ENCODE results near the gene PLCG2.
A peak's percentile ranks its signal among the peaks of the same experiment; 100 is the strongest.
"Not testable (repeated sequence)": the region's sequence is repeated elsewhere in the genome, so short reads cannot be mapped to it uniquely, and the experiment has no call there.

PLCG2 gene

DNA sequence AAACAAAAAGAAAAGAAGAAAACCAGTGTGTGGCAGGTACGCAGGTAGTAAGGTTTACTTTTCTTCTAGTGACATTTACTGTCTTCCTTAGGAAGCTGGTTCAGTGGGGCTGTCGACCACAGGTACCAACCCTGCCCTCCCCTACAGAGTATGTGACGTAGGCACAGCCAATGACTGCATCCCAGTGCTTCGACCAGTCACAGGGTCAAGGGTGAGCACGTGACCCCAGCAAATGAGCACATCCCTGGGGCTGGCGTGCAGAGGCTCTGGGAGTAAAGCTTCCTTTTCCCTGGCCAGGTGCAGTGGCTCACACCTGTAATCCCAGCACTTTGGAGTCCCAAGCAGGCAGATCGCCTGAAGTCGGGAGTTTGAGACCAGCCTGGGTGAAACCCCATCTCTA, 38.9 kb upstream of the PLCG2 start:
- peak overlapping the region; percentile 97 for H3K27ac ChIP-seq
- no peaks in the 10 kb centered on the region for H3K9me3 ChIP-seq
- H3K4me3 ChIP-seq (ENCODE audit: low read depth in 1 of 2, low read length in 1 of 2): peak overlapping the region; percentile 67 to 70
- H3K27me3 ChIP-seq: no peaks in the 10 kb centered on the region
- TF ChIP-seq, protein P1, sequence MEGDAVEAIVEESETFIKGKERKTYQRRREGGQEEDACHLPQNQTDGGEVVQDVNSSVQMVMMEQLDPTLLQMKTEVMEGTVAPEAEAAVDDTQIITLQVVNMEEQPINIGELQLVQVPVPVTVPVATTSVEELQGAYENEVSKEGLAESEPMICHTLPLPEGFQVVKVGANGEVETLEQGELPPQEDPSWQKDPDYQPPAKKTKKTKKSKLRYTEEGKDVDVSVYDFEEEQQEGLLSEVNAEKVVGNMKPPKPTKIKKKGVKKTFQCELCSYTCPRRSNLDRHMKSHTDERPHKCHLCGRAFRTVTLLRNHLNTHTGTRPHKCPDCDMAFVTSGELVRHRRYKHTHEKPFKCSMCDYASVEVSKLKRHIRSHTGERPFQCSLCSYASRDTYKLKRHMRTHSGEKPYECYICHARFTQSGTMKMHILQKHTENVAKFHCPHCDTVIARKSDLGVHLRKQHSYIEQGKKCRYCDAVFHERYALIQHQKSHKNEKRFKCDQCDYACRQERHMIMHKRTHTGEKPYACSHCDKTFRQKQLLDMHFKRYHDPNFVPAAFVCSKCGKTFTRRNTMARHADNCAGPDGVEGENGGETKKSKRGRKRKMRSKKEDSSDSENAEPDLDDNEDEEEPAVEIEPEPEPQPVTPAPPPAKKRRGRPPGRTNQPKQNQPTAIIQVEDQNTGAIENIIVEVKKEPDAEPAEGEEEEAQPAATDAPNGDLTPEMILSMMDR (IDR thresholded peaks at IDR 0.05): no peak
- no peaks in the 10 kb centered on the region for H3K36me3 ChIP-seq
- peaks cover 55 to 60% of the 10 kb centered on the region in 2 experiments for H3K4me1 ChIP-seq (ENCODE audit: control insufficient read depth in 1 of 2, insufficient read depth in 1 of 2, low read depth in 1 of 2, low read length in 1 of 2)

DNA sequence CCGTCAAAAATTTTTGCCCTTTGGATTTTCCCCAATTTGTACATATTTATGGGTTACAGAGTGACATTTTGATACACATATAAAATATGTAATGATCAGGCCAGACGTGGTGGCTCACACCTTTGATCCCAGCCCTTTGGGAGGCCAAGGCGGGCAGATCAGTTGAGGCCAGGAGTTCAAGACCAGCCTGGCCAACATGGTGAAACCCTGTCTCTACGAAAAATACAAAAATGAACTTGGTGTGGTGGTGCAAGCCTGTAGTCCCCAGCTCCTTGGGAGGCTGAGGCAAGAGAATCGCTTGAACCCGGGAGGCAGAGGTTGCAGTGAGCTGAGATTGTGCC, 37.7 kb upstream of the PLCG2 start:
- not testable (repeated sequence) for H3K9me3 ChIP-seq, H3K36me3 ChIP-seq, H3K27me3 ChIP-seq
- Histone ChIP-seq H3K4me1 (ENCODE audit: control insufficient read depth in 1 of 2, insufficient read depth in 1 of 2, low read depth in 1 of 2, low read length in 1 of 2) (peaks cover 68 to 72% of the 10 kb centered on the region in 2 experiments), H3K27ac (peak overlapping the region; percentile 97), H3K4me3 (ENCODE audit: low read depth in 1 of 2, low read length in 1 of 2) (peak overlapping the region in 1 of 2 experiments; percentile 67)

DNA sequence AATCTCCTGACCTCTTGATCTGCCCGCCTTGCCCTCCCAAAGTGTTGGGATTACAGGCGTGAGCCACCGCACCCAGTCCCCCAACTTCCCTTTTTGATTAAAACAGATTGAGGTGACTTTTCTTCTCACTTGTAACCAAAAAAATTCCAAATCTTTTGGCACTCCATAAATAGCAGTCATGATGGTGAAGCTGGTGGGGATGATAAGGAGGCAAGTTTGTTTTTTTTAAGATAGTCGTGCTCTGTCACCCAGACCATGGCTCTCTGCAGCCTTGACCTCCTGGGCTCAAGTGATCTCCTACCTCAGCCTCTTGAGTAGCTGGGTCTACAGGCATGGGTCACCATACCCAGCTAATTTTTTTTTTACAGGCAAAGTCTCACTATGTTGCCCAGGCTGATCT, 34.7 kb upstream of the PLCG2 start:
- Histone ChIP-seq H3K36me3 (no peaks in the 10 kb centered on the region), H3K4me1 (ENCODE audit: control insufficient read depth in 1 of 2, insufficient read depth in 1 of 2, low read depth in 1 of 2, low read length in 1 of 2) (peaks cover 62% of the 10 kb centered on the region in 2 experiments), H3K4me3 (ENCODE audit: low read depth in 1 of 2, low read length in 1 of 2) (no peak overlapping the region), H3K27me3 (no peaks in the 10 kb centered on the region), H3K27ac (peak overlapping the region; percentile 77), H3K9me3 (no peaks in the 10 kb centered on the region)
- TF ChIP-seq, protein P1 (IDR thresholded peaks at IDR 0.05): no peak

DNA sequence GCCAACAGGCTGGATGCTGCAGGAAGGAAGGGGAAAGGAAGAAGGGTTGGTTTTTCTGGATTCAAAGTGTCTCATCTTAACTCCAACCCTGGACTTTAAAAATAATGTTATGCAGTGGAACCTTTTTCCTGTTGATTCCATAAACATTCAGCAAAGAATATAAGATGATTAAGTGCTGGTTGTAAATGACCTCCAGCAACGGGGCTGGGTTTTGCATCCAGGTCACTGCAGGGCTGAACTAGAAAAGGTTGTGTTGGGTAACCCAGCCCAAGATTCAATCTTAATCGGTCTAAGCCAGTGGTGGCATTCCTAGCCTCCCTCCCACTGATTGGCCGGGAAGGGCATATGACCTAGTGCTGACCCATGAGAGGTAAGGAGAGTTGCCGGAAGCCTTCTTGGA, 34.2 kb upstream of the PLCG2 start:
- H3K36me3 ChIP-seq: no peaks in the 10 kb centered on the region
- peak overlapping the region in 1 of 2 experiments; percentile 76 for H3K4me3 ChIP-seq (ENCODE audit: low read depth in 1 of 2, low read length in 1 of 2)
- no peaks in the 10 kb centered on the region for H3K27me3 ChIP-seq
- TF ChIP-seq, protein P1 (IDR thresholded peaks at IDR 0.05): no peak
- H3K27ac ChIP-seq: peak overlapping the region; percentile 77
- no peaks in the 10 kb centered on the region for H3K9me3 ChIP-seq
- H3K4me1 ChIP-seq (ENCODE audit: control insufficient read depth in 1 of 2, insufficient read depth in 1 of 2, low read depth in 1 of 2, low read length in 1 of 2): peaks cover 57% of the 10 kb centered on the region in 2 experiments

DNA sequence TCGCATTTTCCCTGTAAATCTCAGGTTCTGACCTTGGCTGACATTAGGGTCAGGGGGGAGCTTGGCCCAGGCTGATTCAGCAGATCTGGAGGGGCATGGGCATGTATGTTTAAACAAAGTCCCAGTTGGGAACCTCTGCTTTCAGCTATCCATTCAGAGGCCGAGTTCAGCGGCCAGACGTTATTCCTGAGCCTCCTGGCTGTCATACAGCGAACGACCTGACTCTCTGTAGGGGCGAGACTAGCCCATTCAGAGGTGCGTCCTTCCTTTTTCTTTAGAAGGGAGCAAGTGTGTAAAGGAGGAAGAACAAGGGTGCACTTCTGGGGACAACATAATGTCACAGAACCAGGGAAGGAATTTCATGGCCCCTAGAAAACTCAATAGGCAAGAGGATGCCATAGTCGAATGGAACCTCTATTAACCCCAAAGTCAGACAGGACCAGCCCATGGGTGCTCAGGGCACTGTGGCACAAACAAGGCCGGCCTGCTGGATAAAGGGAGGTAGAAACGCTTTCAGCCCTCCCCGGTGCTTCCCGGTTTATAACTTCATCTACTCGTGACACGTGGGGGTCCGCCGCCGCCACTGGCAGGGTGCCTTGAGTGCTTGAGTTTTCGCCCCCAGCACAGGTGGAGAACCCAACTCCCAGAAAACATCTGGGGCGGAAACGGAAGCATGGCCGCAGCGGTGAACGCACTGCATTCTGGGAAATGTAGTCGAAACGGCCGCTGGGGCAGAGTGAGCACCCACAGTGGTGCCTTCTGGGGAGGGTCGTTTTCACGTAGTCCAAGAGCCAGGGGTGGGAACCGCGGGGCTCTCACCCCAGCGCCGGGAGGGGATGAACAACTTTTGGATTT, 33.2 kb upstream of the PLCG2 start:
- Histone ChIP-seq H3K36me3 (no peaks in the 10 kb centered on the region), H3K4me1 (ENCODE audit: control insufficient read depth in 1 of 2, insufficient read depth in 1 of 2, low read depth in 1 of 2, low read length in 1 of 2) (peaks cover 47 to 53% of the 10 kb centered on the region in 2 experiments), H3K9me3 (no peaks in the 10 kb centered on the region), H3K27me3 (no peaks in the 10 kb centered on the region), H3K4me3 (ENCODE audit: low read depth in 1 of 2, low read length in 1 of 2) (peak overlapping the region; percentile 66 to 76), H3K27ac (peak overlapping the region; percentile 77)
- TF ChIP-seq, protein P1 (IDR thresholded peaks at IDR 0.05): no peak

DNA sequence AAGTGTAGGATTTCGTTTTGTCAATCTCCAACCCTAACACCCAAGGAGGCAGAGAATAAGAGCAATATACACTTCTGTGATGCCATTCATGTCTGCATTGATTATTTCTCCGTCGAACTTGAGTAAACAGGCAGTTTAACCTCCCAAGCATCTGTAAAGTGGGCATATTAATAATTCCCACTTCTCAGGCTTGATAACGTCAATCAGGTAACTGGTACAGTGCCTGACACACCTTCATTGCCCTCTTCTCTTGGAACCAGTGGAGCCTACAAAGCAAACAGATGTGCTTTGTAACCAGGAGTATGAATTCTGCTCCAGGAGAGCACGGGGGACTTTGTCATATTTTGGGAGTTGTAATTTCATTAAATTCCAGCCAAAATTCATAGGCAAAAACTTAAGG, 32.5 kb upstream of the PLCG2 start:
- Histone ChIP-seq H3K4me3 (ENCODE audit: low read depth in 1 of 2, low read length in 1 of 2) (peak overlapping the region; percentile 66 to 76), H3K36me3 (no peaks in the 10 kb centered on the region), H3K27ac (peak overlapping the region; percentile 77), H3K27me3 (no peaks in the 10 kb centered on the region), H3K4me1 (ENCODE audit: control insufficient read depth in 1 of 2, insufficient read depth in 1 of 2, low read depth in 1 of 2, low read length in 1 of 2) (peaks cover 47 to 53% of the 10 kb centered on the region in 2 experiments), H3K9me3 (no peaks in the 10 kb centered on the region)
- TF ChIP-seq, protein P1 (IDR thresholded peaks at IDR 0.05): no peak

Data from neutrophil (primary cell).